HCT116 (cell line): ENCODE measurements around the gene AFF1. TPM values are rescaled to one million over a fixed set of nuclear protein-coding genes. Genes with fewer than 3 reads are reported as not detected.

Source experiments
- ATAC-seq: fragments of 200-7000 bp; cut with Tn5 transposase; 2 replicates; pipeline ENCODE4 v1.9.1; 2020; ENCODE audit warnings: mild to moderate bottlenecking, moderate library complexity
- BruUV-seq: library from RNA; stranded (reverse); fragments of 400-500 nt; replicated peaks from 2 replicates; lab custom pipeline; 2021; lab: Mats Ljungman, UMichigan
- CTCF ChIA-PET: fragments of 300-600 bp; sonication (Branson Sonifier 250); formaldehyde crosslinking; loops from one replicate; lab custom pipeline; 2021; ENCODE audit warnings: antibody characterized with exemption; lab: Charles Lee
- POLR2A ChIA-PET: fragments of 300-600, 350-600 bp; sonication (Branson Sonifier 250); formaldehyde crosslinking; loops from one replicate; lab custom pipeline; 2021; ENCODE audit warnings: antibody characterized with exemption; lab: Charles Lee
- RAD21 ChIA-PET, 2 experiments: fragments of 300-600 bp; sonication (Branson Sonifier 250); formaldehyde crosslinking; loops; one replicate each; lab custom pipeline; 2023; ENCODE audit warnings: low total read pairs in 2 of 2; ENCODE audit not compliant: uncharacterized antibody in 2 of 2, unreplicated experiment in 2 of 2, low non-redundant PET in 1 of 2; lab: Charles Lee
- DNase-seq: peaks from one replicate; pipeline ENCODE4 v3.0.0-alpha.2; 2010; ENCODE audit warnings: low read depth, low spot score
- H2AFZ ChIP-seq: fragments of 200-600 bp; shearing (Covaris generic), sonication (generic); 2 replicates; pipeline ENCODE4 v1.6.1; 2017; ENCODE audit warnings: low read depth, mixed run types, mixed read lengths, antibody characterized with exemption, low read length; ENCODE audit not compliant: poor library complexity, severe bottlenecking
- H3K27ac ChIP-seq: 2 replicates; pipeline ENCODE4 v1.5.1; 2012; ENCODE audit warnings: low read depth, low read length
- H3K27me3 ChIP-seq: fragments of 200-600 bp; sonication (generic); 2 replicates; pipeline ENCODE4 v1.6.1; 2016; ENCODE audit warnings: mixed run types, low read length, mixed read lengths; ENCODE audit not compliant: insufficient read depth
- H3K36me3 ChIP-seq, 2 experiments: fragments of 200-500 bp in 1 of 2; fragments of 200-600 bp in 1 of 2; sonication (Bioruptor generic) in 1 of 2; sonication (generic) in 1 of 2; 2 replicates each; pipeline versions ENCODE4 v1.5.1 to v1.6.1; 2014 to 2016; ENCODE audit warnings: low read length in 2 of 2, inconsistent platforms in 1 of 2, mixed read lengths in 1 of 2, mixed run types in 1 of 2; ENCODE audit not compliant: insufficient read depth in 2 of 2, control insufficient read depth in 1 of 2
- H3K4me1 ChIP-seq, 2 experiments: fragments of 200-600 bp in 1 of 2; sonication (generic) in 1 of 2; 2 replicates each; pipeline versions ENCODE4 v1.5.1 to v1.6.1; 2012 to 2017; ENCODE audit warnings: low read length in 2 of 2, inconsistent platforms in 1 of 2, mild to moderate bottlenecking in 1 of 2, mixed read lengths in 1 of 2, mixed run types in 1 of 2, moderate library complexity in 1 of 2; ENCODE audit not compliant: insufficient read depth in 2 of 2, control insufficient read depth in 1 of 2
- H3K4me2 ChIP-seq: fragments of 200-600 bp; sonication (generic); 2 replicates; pipeline ENCODE4 v1.6.1; 2017; ENCODE audit warnings: mixed run types, low read length, mixed read lengths
- H3K4me3 ChIP-seq, 2 experiments: fragments of 200-600 bp in 1 of 2; sonication (generic) in 1 of 2; replicated peaks in 1 of 2; 2 replicates each; pipeline ENCODE4 v1.5.1; 2011 to 2016; ENCODE audit warnings: low read length in 2 of 2, control low read depth in 1 of 2, low read depth in 1 of 2, mild to moderate bottlenecking in 1 of 2, mixed read lengths in 1 of 2, mixed run types in 1 of 2
- H3K79me2 ChIP-seq: fragments of 200-600 bp; sonication (generic); 2 replicates; pipeline ENCODE4 v1.6.1; 2017; ENCODE audit warnings: mild to moderate bottlenecking, mixed run types, low read length, moderate library complexity, mixed read lengths; ENCODE audit not compliant: insufficient read depth
- H3K9ac ChIP-seq: fragments of 200-600 bp; sonication (generic); 2 replicates; pipeline ENCODE4 v1.6.1; 2016; ENCODE audit warnings: low read length, mixed read lengths
- H3K9me2 ChIP-seq: fragments of 200-600 bp; sonication (generic), shearing (Covaris generic); 2 replicates; pipeline ENCODE4 v1.6.1; 2017; ENCODE audit warnings: mixed run types, mild to moderate bottlenecking, moderate library complexity; ENCODE audit not compliant: insufficient read depth
- H3K9me3 ChIP-seq, 2 experiments: fragments of 200-500 bp in 1 of 2; fragments of 200-600 bp in 1 of 2; sonication (Bioruptor generic) in 1 of 2; sonication (generic) in 1 of 2; 2 replicates each; pipeline ENCODE4 v1.6.1; 2014 to 2017; ENCODE audit warnings: low read length in 2 of 2, mixed read lengths in 2 of 2, inconsistent platforms in 1 of 2, low read depth in 1 of 2, mild to moderate bottlenecking in 1 of 2, mixed run types in 1 of 2, moderate library complexity in 1 of 2; ENCODE audit not compliant: control insufficient read depth in 1 of 2, insufficient read depth in 1 of 2
- H4K20me1 ChIP-seq: fragments of 200-600 bp; sonication (generic), shearing (Covaris generic); 2 replicates; pipeline ENCODE4 v1.6.1; 2017; ENCODE audit warnings: mixed run types, mild to moderate bottlenecking, moderate library complexity; ENCODE audit not compliant: insufficient read depth
- CEBPB ChIP-seq: IDR thresholded peaks from 2 replicates; pipeline ENCODE4 v1.6.1; 2012; ENCODE audit warnings: low read depth
- EGR1 ChIP-seq: IDR thresholded peaks from 2 replicates; pipeline ENCODE4 v1.6.1; 2012; ENCODE audit warnings: low read depth
- ELF1 ChIP-seq: IDR thresholded peaks from 2 replicates; pipeline ENCODE4 v1.6.1; 2012; ENCODE audit warnings: low read depth, borderline replicate concordance
- EZH2 ChIP-seq: fragments of 200-600 bp; sonication (generic); IDR thresholded peaks from 2 replicates; pipeline ENCODE4 v1.6.1; 2017; ENCODE audit warnings: antibody characterized with exemption, mixed run types
- JUND ChIP-seq: IDR thresholded peaks from 2 replicates; pipeline ENCODE4 v1.6.1; 2012
- RAD21 ChIP-seq: IDR thresholded peaks from 2 replicates; pipeline ENCODE4 v1.6.1; 2012; ENCODE audit warnings: low read depth, mild to moderate bottlenecking
- SIN3A ChIP-seq: IDR thresholded peaks from 2 replicates; pipeline ENCODE4 v1.6.1; 2012; ENCODE audit warnings: low read depth
- SP1 ChIP-seq: IDR thresholded peaks from 2 replicates; pipeline ENCODE4 v1.6.1; 2012; ENCODE audit warnings: low read depth
- SRF ChIP-seq: IDR thresholded peaks from 2 replicates; pipeline ENCODE4 v1.6.1; 2012; ENCODE audit warnings: low read depth
- TCF7L2 ChIP-seq: IDR thresholded peaks from 2 replicates; pipeline ENCODE4 v1.7.0; 2011; ENCODE audit warnings: borderline replicate concordance, inconsistent platforms; ENCODE audit not compliant: insufficient read depth, insufficient read length; ENCODE audit errors: extremely low read depth
- YY1 ChIP-seq: IDR thresholded peaks from 2 replicates; pipeline ENCODE4 v1.6.1; 2011; ENCODE audit warnings: low read length, low read depth, moderate library complexity, mild to moderate bottlenecking; ENCODE audit not compliant: insufficient replicate concordance; ENCODE audit errors: extremely low read depth
- ZFX ChIP-seq: fragments of 450-650 bp; IDR thresholded peaks from 2 replicates; pipeline ENCODE4 v1.6.1; 2017
- ZNF274 ChIP-seq: fragments of 200-500 bp; sonication (Bioruptor generic); IDR thresholded peaks from 2 replicates; pipeline ENCODE4 v1.6.1; 2014; ENCODE audit warnings: mild to moderate bottlenecking, low read depth, low read length, inconsistent platforms
- intact Hi-C: fragments of 100-400 bp; cut with micrococcal nuclease; formaldehyde crosslinking; loops from 2 replicates; pipeline ENCODE4 v1.10.0; 2022
- total RNA-seq: library from RNA; stranded (reverse); gene quantifications from one replicate; pipeline ENCODE4 v1.2.1, GENCODE V29; 2021; ENCODE audit not compliant: unreplicated experiment
- TF ChIP-seq, protein P1 (sequence below): IDR thresholded peaks from 2 replicates; pipeline ENCODE4 v1.6.1; 2012; ENCODE audit warnings: low read depth
- TF ChIP-seq, protein P2 (sequence below): IDR thresholded peaks from 2 replicates; pipeline ENCODE4 v1.6.1; 2012
- TF ChIP-seq, protein P3 (sequence below): IDR thresholded peaks from 2 replicates; pipeline ENCODE4 v1.6.1; 2012
- TF ChIP-seq, protein P4 (sequence below): IDR thresholded peaks from 2 replicates; pipeline ENCODE4 v1.6.1; 2011; ENCODE audit warnings: mild to moderate bottlenecking, low read length, moderate library complexity; ENCODE audit not compliant: insufficient replicate concordance; ENCODE audit errors: extremely low read depth

Gene AFF1
- total RNA-seq, 1 experiment from 2014 or later = 43.1 TPM

DNA sequence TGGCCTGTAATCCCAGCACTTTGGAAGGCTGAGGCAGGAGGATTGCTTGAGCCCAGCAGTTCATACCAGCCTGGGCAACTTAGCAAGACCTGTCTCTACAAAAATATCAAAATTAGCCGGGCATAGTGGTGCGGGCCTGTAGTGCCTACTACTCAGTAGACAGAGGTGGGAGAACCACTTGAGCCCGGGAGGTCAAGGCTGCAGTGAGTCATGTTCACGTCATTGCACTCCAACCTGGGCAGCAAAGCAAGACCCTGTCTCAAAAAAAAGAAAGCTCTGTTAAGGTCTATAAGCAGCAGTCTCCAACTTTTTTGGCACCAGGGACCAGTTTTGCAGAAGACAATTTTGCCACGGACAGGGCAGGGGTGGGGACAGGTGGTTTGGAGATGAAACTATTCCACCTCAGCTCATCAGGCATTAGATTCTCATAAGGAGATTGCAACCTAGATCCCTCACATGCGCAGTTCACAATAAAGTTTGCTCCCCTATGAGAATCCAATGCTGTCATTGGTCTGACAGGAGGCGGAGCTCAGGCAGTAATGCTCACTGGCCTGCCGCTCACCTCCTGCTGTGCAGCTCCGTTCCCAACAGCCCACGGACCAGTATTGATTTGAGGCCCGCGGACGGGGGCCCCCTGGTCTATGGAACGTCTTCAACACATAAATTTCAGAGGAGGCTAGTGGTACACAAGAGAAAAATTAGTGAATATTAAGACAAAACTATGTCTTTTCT is 217.7 kb downstream of the AFF1 start (continued):
- TF ChIP-seq, protein P1, sequence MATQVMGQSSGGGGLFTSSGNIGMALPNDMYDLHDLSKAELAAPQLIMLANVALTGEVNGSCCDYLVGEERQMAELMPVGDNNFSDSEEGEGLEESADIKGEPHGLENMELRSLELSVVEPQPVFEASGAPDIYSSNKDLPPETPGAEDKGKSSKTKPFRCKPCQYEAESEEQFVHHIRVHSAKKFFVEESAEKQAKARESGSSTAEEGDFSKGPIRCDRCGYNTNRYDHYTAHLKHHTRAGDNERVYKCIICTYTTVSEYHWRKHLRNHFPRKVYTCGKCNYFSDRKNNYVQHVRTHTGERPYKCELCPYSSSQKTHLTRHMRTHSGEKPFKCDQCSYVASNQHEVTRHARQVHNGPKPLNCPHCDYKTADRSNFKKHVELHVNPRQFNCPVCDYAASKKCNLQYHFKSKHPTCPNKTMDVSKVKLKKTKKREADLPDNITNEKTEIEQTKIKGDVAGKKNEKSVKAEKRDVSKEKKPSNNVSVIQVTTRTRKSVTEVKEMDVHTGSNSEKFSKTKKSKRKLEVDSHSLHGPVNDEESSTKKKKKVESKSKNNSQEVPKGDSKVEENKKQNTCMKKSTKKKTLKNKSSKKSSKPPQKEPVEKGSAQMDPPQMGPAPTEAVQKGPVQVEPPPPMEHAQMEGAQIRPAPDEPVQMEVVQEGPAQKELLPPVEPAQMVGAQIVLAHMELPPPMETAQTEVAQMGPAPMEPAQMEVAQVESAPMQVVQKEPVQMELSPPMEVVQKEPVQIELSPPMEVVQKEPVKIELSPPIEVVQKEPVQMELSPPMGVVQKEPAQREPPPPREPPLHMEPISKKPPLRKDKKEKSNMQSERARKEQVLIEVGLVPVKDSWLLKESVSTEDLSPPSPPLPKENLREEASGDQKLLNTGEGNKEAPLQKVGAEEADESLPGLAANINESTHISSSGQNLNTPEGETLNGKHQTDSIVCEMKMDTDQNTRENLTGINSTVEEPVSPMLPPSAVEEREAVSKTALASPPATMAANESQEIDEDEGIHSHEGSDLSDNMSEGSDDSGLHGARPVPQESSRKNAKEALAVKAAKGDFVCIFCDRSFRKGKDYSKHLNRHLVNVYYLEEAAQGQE = no peak
- TF ChIP-seq, protein P2, sequence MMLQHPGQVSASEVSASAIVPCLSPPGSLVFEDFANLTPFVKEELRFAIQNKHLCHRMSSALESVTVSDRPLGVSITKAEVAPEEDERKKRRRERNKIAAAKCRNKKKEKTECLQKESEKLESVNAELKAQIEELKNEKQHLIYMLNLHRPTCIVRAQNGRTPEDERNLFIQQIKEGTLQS = no peak
- TF ChIP-seq JUND = no peak
- no peak for TF ChIP-seq EZH2
- no peak for TF ChIP-seq ELF1
- no peak for TF ChIP-seq ZNF274

DNA sequence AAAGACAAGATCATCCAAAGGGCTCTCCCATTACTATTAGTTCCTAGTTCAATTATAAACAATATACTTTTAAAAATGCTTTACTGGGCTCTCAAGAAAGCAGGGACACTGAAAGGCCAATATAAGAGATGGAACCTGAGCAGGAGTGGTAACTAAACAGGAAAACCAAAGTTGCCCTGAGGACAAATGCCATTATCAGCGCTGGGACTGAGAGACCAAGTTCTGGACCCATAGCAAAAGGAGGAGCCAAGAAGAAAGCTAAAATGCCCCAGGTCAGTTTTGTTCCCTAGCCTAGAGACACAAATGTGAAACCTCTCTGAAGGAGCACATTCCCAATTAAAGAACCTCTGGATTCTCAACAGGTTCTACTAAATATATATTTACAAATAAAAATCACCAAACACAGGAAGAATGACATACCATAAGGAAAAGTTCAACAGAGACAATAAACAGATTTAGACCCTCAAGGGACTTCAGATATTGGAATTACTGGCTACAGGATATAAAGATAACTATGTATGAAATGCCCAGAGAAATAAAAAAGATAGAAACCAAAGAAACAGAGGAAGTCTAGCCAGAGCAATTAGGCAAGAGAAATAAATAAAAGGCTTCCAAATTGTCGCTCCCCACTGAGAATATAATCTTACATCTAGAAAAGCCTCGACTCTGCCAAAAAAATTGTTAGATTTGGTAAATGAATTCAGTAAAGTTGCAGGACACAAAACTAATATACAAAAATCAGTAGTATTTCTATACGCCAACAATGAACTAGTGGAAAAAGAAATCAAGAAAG is 218.5 kb downstream of the AFF1 start:
- Histone ChIP-seq H3K27me3 (no peaks in the 10 kb centered on the region), H2AFZ (no peak overlapping the region), H3K27ac (no peak overlapping the region), H3K9ac (no peak overlapping the region), H3K79me2 (no peaks in the 10 kb centered on the region), H3K9me3 (no peaks in the 10 kb centered on the region), H3K4me3 (no peak overlapping the region), H3K4me1 (no peaks in the 10 kb centered on the region), H3K4me2 (no peak overlapping the region), H3K36me3 (no peaks in the 10 kb centered on the region), H4K20me1 (no peaks in the 10 kb centered on the region), H3K9me2 (no peaks in the 10 kb centered on the region)
- ChIA-PET RAD21 (no interaction called here), CTCF (interaction anchor here (1.1 kb wide), 1 partner anchor 82 kb away, joined by 3 read pairs; no protein-coding TSS in a partner anchor), POLR2A (no interaction called here)
- ATAC-seq = no peak
- intact Hi-C loops = loop anchor here (5.0 kb wide), 1 partner anchor 314 kb away; no protein-coding TSS in a partner anchor
- no TSS peak for BruUV-seq
- no peak for DNase-seq
- TF ChIP-seq ZFX (no peak), ELF1 (no peak), SP1 (no peak), CEBPB (no peak), SIN3A (no peak), YY1 (no peak), SRF (no peak), RAD21 (no peak), ZNF274 (no peak), EGR1 (no peak), TCF7L2 (no peak)
- TF ChIP-seq, protein P3, sequence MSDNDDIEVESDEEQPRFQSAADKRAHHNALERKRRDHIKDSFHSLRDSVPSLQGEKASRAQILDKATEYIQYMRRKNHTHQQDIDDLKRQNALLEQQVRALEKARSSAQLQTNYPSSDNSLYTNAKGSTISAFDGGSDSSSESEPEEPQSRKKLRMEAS = no peak
- TF ChIP-seq, protein P4, sequence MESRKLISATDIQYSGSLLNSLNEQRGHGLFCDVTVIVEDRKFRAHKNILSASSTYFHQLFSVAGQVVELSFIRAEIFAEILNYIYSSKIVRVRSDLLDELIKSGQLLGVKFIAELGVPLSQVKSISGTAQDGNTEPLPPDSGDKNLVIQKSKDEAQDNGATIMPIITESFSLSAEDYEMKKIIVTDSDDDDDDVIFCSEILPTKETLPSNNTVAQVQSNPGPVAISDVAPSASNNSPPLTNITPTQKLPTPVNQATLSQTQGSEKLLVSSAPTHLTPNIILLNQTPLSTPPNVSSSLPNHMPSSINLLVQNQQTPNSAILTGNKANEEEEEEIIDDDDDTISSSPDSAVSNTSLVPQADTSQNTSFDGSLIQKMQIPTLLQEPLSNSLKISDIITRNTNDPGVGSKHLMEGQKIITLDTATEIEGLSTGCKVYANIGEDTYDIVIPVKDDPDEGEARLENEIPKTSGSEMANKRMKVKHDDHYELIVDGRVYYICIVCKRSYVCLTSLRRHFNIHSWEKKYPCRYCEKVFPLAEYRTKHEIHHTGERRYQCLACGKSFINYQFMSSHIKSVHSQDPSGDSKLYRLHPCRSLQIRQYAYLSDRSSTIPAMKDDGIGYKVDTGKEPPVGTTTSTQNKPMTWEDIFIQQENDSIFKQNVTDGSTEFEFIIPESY = no peak
